DMS 273 treated with DMSO at 0.1 percent for 48 hours (cell line): ENCODE results near the gene ELMO1.

Experiments
- DNase-seq: peaks from one replicate; lab custom pipeline; 2025; lab: John Stamatoyannopoulos, UW

Gene ELMO1

GRCh38 chr7:37368540-37368939, 80.1 kb downstream of the ELMO1 start:
- DNase-seq: no peak

GRCh38 chr7:37367010-37367409, 81.7 kb downstream of the ELMO1 start:
- DNase-seq: no peak

GRCh38 chr7:37366445-37366844, 82.2 kb downstream of the ELMO1 start:
- DNase-seq: no peak

GRCh38 chr7:37365405-37365804, 83.3 kb downstream of the ELMO1 start:
- no peak for DNase-seq

- no peak for DNase-seq
Measured at GRCh38 chr7:37364856-37365255, 83.8 kb downstream of the ELMO1 start.

- no peak for DNase-seq
Measured at GRCh38 chr7:37363536-37364491, 84.8 kb downstream of the ELMO1 start.

GRCh38 chr7:37362802-37363201, 85.9 kb downstream of the ELMO1 start:
- no peak for DNase-seq

- no peak for DNase-seq
Measured at GRCh38 chr7:37360484-37360883, 88.2 kb downstream of the ELMO1 start.

- DNase-seq: no peak
Measured at GRCh38 chr7:37359662-37360444, 88.8 kb downstream of the ELMO1 start.

- no peak for DNase-seq
Measured at GRCh38 chr7:37359180-37359579, 89.5 kb downstream of the ELMO1 start.

GRCh38 chr7:37357637-37357996, 91.0 kb downstream of the ELMO1 start:
- no peak for DNase-seq

GRCh38 chr7:37356911-37357636, 91.6 kb downstream of the ELMO1 start:
- no peak for DNase-seq

GRCh38 chr7:37354656-37355131, 94.0 kb downstream of the ELMO1 start:
- no peak for DNase-seq

- DNase-seq: no peak
Measured at GRCh38 chr7:37353949-37354655, 94.6 kb downstream of the ELMO1 start.

- no peak for DNase-seq
Measured at GRCh38 chr7:37352974-37353948, 95.4 kb downstream of the ELMO1 start.

- no peak for DNase-seq
Measured at GRCh38 chr7:37352251-37352880, 96.3 kb downstream of the ELMO1 start.

GRCh38 chr7:37351716-37352115, 96.9 kb downstream of the ELMO1 start:
- DNase-seq: no peak

GRCh38 chr7:37349979-37350590, 98.6 kb downstream of the ELMO1 start:
- no peak for DNase-seq

GRCh38 chr7:37348982-37349381, 99.7 kb downstream of the ELMO1 start:
- DNase-seq: no peak
